Activated T-helper 1 cell treated with anti-CD3 and anti-CD28 coated beads, Interleukin-2, amount 50 U/mL, for 16 hours (primary cell): ENCODE measurements around the gene KIF12.

ENCODE experiments used
- DNase-seq, 2 donors: peaks; one replicate each; pipeline ENCODE4 v3.0.0-alpha.2; 2020; ENCODE audit warnings: low read depth in 1 of 2, low spot score in 1 of 2

Gene KIF12

DNA sequence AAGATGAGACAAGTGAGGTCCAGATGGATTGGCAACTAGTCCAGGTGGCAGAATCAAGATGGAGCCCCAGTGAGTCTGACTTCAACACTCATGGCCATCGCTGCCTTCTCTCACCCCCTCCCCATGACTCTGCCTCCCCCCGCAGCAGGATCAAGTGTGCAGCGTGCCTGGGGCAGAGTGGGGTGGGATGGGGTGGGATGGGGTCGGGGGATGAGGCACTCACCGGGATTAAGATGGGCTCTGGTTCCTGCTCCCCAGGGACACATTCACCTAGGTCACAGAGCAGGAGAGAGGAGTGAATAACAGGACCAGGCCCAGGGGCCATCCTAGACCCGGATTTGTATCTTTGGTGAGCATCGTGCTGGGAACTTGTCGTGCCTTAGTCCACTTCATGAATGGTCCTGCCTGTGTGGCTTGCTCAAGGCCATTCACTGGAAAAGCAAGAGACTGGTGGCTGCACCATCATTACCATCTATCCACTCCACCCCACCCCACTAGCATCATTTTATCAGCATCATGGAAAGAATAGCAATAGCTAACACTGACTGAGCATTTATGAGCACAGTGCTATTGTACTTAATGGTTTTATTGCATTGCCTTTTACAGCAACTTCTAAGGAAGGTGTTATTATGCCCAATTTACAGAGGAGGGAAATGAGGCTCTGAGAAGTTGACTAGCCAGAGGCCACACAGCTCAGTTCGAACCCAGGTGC lies 29.5 kb downstream of the KIF12 start:
- no peak for DNase-seq

DNA sequence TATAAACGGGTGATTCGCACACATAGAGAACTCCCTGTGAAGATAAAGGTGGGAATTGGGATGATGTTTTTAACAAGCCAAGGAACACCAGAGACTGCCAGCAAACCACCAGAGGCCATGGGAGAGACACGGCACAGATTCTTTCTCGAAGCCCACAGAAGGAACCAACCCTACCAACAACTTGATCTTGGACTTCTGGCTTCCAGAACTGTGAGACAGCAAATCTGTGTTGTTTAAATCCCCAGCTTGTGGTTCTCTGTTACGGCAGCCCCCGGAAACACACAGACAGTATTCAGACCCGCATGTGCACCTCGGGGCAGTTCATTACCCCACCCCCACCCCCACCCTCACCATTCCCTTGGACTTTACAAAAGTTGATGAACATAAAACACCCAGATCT lies 33.8 kb downstream of the KIF12 start:
- DNase-seq, result no peak

DNA sequence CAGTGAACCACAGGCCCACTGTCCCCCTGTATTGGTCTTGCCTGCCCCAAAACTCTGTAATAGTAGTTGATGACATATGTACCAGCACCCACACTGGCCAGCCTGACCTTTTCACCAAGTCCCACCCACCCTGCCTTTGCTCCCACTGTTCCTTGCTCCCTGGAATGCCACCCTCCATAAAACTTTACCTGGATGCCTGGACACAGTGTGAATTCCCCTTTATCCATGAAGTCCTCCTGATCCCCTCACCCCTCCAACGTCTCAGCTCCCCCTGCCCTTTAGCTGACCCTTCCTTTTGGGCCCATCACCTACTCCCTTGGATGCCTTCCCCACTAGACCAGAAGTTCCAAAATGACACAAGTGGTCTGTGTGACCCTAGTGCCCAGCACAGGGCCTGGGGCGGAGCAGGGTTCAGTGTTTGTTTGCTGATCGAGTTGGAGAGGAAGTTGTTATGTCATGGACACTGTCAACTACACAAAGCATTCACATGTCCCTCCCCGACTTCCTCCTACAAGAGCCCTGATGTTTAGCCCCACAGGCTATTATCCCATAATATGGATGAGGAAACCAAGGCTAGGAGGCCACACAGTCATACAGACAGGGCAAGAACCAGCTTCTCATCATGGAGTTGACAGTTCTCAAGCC lies 37.1 kb downstream of the KIF12 start:
- DNase-seq, result no peak

DNA sequence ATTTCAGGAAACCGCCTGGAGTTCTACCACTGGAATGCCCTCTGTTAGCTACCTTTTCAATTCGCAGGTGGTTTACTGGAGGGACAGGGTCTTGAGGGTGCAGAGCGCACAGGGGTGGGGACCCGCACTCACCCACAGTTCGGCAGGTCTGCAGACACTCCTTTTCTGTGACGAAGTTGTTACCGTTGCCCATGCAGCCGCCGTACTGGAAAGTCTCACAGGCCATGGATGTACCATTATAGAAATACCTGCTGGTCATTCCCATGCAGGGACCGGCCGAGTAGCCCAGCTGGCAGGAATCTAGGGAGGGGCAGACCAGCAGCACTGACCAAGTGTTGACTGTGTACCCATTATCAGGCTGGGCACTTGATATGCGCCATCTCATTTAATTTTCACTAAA lies 37.8 kb downstream of the KIF12 start:
- DNase-seq, result no peak

DNA sequence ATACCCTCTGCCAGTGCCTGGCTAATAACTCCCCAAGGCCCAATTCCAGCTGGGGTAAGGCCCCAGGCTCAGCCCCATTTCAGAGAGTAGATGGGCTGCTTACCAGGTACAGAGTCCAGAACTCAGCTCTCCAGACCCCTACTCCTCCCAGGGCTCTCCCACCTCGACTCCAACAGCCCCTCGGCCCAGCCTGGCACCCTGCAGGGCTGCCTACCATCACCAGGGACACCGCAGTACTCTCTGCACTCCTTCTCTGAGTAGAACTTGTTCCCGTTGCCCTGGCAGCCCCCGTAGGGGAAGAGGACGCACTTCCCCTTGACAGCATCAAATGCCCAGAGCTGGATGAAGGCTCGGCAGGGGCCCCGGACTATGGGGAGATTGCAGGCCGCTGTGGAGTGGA lies 38.4 kb downstream of the KIF12 start:
- no peak for DNase-seq

DNA sequence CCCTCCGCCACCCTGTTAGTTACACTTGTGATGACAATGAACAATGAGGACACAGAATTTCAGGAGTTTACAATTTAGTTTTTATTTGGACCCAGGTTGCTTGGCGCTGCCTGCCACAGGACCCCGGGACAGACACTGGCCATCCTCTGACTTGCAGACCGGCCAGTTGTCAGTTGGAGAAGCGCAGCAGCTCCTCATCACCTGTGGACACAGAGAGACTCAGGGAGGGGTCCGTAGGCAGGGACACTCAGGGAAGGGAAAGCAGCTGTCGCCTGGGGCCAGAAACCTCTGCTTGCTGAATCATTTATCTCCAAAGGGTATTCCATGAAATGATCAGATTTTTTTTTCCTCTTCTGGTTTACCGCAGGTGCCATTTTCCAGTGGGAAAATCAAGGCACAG lies 39.0 kb downstream of the KIF12 start:
- no peak for DNase-seq

DNA sequence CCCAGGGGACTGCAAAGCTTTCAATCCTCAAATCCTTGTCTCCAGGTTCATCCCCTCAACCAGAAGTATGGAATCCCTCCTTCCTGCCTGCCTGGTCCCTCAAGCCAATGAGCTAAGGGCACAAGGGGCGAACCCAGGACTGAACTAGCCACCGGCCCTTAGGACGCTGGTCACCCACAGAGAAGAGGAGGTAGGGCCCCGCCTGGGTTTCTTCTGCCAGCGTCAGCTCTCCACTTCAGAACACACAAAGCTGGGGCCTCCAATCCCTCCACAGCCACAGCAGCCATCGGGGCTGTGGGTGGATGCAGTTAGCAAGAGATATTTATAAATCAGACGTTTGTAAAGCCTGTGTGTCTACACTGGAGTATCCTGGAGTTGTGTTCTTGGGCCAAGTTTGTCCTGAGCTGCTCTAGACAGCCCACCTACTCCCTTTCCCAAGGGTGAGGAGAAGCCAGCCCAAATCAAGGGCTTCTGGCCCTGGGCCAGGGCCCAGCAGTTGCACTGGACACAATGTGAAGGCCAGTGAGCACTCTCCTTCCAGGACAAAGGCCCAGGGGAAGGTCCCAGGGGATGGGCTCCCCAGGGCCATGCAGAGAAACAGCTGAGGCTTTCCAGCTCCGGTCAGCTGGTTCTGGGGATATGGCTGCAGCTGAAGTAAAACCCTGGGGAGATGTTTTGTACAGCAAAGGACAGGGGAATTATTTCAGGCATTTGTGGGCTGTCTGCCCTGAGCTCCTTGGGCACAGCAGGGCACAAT lies 39.9 kb downstream of the KIF12 start:
- DNase-seq, result no peak

DNA sequence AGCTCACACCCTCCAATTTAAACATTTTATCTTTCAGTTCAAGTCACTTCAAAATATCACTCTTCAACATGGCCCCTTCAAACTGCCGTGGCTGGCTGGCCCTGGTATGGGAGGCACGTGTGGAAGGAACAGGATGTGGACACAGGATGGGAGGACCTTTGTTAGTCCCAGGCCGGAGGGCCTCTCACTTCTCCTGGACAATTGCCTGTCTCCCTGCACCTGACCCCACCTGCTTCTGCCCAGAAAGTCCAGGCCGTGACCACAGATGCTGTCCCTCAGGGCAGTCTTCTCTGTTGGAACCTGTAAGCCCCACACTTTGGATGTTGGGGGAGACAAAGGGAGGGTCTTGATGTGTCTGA lies 40.4 kb downstream of the KIF12 start:
- DNase-seq, result no peak

DNA sequence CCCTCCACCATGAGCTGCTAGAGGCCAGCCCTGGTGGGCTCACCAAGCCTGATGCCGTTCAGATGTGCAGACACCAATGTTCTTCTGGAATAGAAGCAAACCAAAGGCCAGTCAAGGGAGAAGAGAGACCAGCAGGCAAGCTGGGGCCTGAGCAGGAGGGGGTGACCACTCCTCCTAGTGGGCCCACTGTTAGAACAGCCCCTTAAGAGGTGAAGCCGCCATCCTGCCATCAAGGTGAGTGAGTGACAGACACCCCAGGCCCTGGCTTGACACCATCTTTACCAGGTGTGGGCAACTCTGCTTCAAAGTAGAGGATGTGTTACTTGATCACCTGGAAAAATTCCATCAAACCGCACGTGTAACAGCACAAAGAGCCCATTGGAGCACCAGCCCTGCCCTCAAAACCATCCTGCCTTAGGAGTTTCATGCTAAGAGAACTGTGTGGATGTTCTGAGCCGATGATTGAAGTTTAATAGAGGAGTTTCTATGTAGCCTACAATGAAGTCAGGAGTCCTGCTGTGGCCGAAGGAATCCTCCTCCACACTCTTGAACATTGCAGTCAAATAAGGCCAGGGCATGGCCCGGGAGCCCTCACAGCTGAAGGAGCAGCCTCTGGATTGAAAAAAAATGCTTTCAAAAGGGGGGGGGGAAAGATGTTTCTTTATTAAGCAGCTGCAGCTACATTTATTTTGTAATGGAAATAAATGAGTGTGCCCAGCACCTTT lies 41.8 kb downstream of the KIF12 start:
- no peak for DNase-seq

DNA sequence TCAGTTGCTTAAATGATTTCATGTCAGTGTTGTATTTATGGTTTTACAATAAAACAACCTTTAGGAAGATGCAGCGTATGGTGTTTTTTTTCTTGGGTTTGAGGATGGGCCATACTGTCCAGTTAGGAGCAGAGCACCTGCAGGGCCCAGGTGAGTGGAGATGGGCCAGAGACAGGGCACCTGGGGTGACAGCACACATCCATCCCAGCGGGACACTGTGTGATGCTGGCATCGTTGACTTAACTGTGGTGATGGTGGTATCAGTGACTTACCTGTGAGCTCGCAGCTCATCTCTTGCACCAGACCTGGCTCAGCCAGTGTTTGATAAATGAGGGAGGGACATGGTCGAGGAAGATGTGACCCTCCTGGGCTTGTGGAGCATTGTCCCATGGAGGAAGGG lies 42.6 kb downstream of the KIF12 start:
- no peak for DNase-seq

DNA sequence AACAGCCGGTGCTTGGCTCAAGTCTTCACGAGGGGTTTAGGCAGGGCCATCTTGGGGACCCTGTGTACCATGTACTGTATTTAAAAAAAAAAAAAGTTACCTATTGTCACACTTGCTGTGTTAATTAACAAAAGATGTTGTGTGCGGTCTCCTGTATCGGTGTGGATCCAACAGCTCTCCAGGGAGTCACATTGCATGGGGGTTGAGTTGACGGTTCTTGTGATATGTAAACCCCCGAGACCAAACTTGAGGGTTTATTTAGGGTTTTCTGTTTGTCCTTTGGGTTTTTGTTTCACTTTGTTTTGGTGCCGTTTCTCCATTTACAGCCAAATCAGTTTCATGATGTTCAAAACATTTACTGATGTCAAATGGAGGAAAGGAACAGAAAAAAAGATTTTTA lies 43.2 kb downstream of the KIF12 start:
- no peak for DNase-seq

DNA sequence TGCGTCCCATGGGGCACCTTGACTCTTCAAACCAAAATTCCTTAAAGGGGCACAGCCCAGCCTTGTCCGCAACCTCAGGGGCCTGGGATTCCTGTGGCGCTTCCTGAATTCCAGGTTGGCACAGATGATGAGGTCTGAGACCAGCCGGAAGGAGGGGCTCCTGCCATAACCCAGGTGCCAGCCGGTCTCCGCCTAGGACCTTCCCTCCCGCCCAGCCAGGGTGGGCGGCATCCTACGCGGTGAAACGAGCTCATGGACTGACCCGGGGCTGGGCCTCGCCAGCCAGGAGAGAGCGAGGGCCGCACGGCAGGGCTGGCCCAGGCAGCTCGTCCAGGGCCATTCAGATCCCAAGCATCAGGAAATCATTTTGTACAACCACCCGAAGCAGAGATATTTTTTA lies 44.0 kb downstream of the KIF12 start:
- DNase-seq, result no peak

DNA sequence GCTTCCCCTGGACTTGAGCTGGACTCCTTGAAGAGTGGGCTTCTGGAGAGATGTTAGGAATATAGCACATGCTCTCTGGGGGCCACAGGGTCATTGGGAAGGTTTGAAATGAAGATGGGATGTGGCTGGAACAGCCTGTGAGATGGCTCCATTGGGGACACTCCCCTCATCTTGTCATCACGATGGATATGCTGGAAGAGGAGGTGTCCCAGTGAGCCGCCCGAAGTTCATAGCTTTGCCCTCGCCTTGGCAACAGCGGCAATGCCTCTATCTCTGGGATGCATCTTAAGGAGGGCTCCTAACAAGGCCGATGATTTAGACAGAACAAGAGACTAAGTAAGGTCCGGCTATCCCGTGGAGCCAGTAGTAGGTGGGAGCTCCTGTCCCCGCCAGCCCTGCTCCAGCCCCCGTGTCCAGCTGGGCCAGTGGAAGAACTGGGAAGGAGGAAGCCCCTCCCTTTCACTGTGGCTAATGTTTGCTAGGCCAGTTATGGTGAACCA lies 44.9 kb downstream of the KIF12 start:
- no peak for DNase-seq

DNA sequence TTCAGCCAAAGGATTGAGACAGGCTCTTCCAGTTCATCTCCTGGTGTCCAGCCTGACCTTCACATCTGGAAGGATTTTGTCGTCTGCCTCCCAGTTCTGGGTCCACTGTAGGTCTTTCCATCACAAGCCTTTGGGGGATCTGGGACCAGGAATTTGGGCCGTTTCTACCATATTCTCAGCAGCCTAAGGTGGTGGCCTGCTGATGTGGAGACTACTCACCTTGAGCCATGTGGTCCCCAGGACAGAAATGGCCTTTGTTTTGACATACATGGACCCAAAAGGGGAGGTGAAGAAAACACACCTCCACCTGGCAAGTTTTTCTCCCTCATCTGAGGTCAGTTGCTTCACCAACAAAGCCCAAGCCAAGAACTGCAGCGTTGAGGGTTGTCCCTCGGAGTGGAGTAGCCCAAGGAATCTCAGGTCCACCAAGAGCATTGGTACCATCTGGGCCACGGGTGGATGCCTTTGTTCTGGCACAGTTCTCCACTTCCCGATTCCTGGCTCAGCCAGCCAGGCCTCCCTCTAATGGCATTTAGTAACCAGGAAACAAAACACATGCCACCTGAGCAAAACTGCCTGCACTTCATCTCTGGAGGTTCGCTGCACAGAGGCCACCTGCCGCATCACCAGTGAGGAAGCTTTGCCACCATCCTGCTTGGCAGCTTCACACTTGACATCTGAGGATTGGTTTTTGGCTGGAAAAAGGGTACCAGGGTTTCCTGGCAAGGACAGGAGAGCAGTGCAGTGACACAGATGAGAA lies 45.7 kb downstream of the KIF12 start:
- no peak for DNase-seq

DNA sequence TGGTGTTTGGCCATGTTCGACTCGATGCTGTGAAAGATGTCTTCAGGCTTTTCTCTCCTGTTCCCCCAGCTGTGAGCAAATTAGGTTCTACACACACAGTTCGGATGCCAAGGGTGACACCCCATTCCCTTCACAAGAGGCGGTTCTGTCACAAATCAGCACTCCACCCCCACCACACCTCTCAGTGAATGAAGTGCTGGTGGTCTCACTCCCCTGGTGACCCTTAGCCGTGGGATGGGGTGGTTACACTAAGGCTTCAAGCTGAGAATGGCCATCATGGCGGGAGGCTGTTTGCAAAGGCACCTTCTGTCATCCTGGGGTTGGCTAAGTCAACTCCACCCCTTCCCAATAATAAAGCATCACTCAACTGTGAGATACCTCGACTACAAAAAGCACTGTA lies 47.4 kb downstream of the KIF12 start:
- DNase-seq, result no peak

DNA sequence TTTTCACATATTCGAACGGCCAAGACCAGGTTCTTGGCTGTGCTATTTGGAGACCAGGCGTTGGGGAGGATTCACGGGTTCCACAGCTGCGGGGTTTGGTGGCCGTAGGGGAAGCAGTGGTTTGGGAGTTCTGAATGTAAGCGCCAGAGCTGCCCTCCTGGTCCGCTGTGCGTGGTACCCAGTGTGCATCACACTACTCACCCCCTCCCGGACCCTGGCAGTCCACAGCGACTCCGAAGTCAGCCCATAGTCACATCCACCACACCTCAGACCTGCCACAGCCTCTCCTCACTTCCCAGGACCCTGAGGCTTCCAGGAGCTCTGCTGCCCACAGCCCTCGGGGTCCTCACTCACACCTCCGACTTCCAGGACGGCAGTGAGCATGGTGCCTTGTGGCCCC lies 47.8 kb downstream of the KIF12 start:
- no peak for DNase-seq

DNA sequence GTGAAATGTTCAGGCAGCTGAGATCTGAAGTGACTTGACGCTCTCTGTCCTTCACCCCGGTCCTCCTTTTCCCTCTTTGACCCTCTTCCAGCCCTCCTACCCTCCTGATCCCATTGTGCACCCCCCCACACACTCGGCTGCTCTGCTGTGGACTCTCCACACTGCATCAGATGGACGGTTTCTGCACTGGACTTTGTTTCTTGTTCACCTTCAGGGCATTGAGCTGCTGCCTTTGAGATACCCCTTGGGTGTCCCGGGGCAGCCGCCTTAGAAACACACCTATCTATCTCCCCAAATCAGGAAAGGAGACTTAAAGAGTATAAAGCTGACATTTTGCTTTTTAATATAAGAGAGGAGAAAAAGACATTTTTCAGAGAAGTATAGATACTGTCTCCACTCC lies 48.4 kb downstream of the KIF12 start:
- DNase-seq, result no peak

DNA sequence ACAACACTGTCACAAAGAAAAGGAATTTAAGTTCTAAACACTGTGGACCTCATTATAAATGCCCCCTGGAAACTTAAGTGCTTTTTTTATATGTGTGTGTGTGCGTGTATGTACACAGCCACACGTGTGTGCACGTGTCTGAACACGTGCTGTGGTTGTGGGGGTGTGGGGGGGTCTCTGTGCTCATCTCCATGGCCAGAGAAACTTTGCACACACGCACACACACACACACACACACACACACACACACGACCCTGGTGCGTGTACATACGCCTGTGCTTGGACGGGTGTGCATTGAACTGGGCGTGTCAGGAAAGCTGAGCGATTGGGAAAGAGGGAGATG lies 48.9 kb downstream of the KIF12 start:
- no peak for DNase-seq

DNA sequence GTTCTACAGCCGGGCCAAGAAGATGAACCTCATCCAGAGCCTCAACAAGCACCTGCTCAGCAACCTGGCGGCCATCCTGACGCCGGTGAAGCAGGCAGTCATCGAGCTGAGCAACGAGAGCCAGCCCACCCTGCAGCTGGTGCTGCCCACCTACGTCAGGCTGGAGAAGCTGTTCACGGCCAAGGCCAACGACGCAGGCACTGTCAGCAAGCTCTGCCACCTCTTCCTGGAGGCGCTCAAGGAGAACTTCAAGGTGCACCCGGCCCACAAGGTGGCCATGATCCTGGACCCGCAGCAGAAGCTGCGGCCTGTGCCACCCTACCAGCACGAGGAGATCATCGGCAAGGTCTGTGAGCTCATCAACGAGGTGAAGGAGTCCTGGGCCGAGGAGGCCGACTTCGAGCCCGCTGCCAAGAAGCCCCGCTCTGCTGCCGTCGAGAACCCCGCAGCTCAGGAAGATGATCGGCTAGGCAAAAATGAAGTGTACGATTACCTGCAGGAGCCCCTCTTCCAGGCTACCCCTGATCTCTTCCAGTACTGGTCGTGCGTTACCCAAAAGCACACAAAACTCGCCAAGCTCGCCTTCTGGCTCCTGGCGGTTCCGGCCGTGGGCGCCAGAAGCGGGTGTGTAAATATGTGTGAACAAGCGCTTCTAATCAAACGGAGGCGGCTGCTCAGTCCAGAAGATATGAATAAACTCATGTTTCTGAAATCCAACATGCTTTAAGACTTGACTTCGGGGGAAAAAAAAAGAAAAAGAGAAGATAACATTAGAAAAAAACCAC lies 49.5 kb downstream of the KIF12 start:
- no peak for DNase-seq
